Measurements from ENCODE around the gene MEGF11.
"Not testable (repeated sequence)": the region's sequence is repeated elsewhere in the genome, so short reads cannot be mapped to it uniquely, and the experiment has no call there.

MEGF11 gene

DNA sequence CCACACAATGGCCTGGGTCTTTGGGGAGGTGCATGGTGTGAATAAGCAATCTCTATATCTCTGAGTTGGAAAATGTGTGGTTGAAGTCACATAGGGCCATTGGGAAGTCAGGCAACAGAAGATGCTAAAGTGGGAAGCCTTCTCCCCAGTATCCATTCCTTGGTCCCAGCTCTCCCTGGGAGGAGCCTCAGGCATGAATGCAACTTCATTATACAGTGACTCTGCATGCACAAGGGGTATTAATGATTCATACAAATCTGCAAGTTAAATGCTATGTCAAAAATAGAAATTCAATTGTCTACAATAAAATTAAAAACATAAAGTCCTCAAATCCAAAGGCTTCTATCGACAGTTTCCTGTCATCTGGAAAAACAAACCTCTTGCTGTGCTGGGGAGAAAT, 275.4 kb downstream of the MEGF11 start:
- Histone ChIP-seq H3K27ac (ENCODE audit: low read depth, low read length) (no peak overlapping the region), H3K9ac (ENCODE audit: low read depth in 1 of 2, low read length in 2 of 2) (no peak overlapping the region), H3K9me3 (ENCODE audit: control insufficient read depth in 1 of 2, low read length in 2 of 2) (no peaks in the 10 kb centered on the region), H3K27me3 (ENCODE audit: control insufficient read depth in 1 of 2, insufficient read depth in 2 of 2, low read length in 2 of 2) (peaks cover 5 to 11% of the 10 kb centered on the region in 2 donors), H3K4me1 (ENCODE audit: control insufficient read depth in 1 of 2, insufficient read depth in 2 of 2, low read length in 2 of 2) (peaks cover 6 to 11% of the 10 kb centered on the region in 2 donors), H3K36me3 (ENCODE audit: control insufficient read depth in 1 of 2, insufficient read depth in 2 of 2, low read length in 2 of 2) (no peaks in the 10 kb centered on the region), H3K4me3 (ENCODE audit: low read depth in 1 of 2, low read length in 2 of 2) (no peak overlapping the region)

DNA sequence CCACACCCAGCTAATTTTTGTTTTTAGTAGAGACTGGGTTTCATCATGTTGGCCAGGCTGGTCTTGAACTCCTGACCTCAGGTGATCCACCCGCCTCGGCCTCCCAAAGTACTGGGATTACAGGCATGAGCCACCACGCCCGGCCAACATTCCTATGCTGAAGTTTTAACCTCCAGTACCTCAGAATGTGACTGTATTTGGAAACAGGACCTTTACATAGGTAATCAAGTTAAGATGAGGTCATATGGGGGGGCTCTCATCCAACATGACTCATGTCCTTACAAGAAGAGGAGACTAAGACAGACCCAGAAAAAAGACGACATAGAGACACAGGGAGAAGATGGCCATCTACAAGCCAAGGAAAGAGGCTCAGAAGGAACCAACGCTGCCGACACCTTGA, 277.4 kb downstream of the MEGF11 start:
- not testable (repeated sequence) for H3K9ac ChIP-seq (ENCODE audit: low read depth in 1 of 2, low read length in 2 of 2); H3K27ac ChIP-seq (ENCODE audit: low read depth, low read length); H3K4me3 ChIP-seq (ENCODE audit: low read depth in 1 of 2, low read length in 2 of 2); H3K36me3 ChIP-seq (ENCODE audit: control insufficient read depth in 1 of 2, insufficient read depth in 2 of 2, low read length in 2 of 2); H3K4me1 ChIP-seq (ENCODE audit: control insufficient read depth in 1 of 2, insufficient read depth in 2 of 2, low read length in 2 of 2); H3K27me3 ChIP-seq (ENCODE audit: control insufficient read depth in 1 of 2, insufficient read depth in 2 of 2, low read length in 2 of 2); H3K9me3 ChIP-seq (ENCODE audit: control insufficient read depth in 1 of 2, low read length in 2 of 2)

DNA sequence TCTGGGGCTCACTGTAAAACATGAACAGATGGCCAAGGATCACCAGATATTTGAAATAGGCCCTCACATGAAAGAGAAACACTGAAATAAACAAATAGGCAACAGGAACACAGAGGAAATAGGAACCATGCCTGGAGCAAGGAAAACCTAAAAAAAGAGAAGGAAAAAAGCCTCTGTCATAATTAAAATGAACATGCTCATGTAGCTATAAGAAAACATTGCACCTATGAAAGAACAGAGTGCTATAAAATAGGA, 281.9 kb downstream of the MEGF11 start:
- Histone ChIP-seq H3K36me3 (ENCODE audit: control insufficient read depth in 1 of 2, insufficient read depth in 2 of 2, low read length in 2 of 2) (no peaks in the 10 kb centered on the region), H3K9ac (ENCODE audit: low read depth in 1 of 2, low read length in 2 of 2) (no peak overlapping the region), H3K4me1 (ENCODE audit: control insufficient read depth in 1 of 2, insufficient read depth in 2 of 2, low read length in 2 of 2) (no peaks in the 10 kb centered on the region), H3K27me3 (ENCODE audit: control insufficient read depth in 1 of 2, insufficient read depth in 2 of 2, low read length in 2 of 2) (peaks cover 3 to 4% of the 10 kb centered on the region in 2 donors), H3K9me3 (ENCODE audit: control insufficient read depth in 1 of 2, low read length in 2 of 2) (no peaks in the 10 kb centered on the region), H3K27ac (ENCODE audit: low read depth, low read length) (no peak overlapping the region), H3K4me3 (ENCODE audit: low read depth in 1 of 2, low read length in 2 of 2) (no peak overlapping the region)

DNA sequence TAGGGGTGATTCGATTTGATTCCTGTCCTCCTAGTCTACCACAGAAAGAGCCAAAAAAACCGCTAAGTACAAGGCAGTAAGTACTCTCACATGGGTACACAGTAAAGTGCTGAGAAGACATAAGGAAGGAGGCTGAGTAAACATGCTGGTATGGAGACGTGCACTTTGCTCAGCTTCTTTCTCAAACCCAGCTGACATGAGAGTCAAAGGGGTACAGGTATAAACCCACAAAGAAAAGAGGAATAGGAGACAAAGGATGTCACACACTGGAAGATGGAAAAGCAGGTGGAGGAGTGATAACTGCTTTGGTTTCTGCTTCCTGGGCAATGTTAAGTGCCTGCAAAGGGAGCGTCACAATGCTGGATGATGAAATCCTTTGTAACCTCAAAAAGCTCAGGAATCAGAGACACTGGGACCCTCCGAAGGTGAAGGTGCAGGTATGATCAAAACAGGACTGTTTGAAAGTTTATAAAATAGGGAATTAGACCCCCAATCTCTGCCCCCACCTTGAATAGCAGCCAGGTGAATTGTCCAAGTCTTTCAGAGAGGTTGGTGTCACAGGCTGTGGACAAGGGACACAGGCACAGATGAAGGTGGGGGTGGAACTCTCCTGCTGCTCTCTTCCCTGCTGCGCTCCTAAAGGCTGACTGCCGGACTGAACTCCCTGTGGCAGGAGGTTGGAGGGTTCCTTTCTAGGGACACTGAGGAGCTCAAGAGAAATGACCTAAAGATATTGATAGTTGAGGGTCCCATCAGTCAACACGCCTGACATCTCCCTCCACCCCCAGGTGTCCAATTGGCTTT, 282.4 kb downstream of the MEGF11 start:
- Histone ChIP-seq H3K9me3 (ENCODE audit: control insufficient read depth in 1 of 2, low read length in 2 of 2) (no peaks in the 10 kb centered on the region), H3K4me3 (ENCODE audit: low read depth in 1 of 2, low read length in 2 of 2) (no peak overlapping the region), H3K27me3 (ENCODE audit: control insufficient read depth in 1 of 2, insufficient read depth in 2 of 2, low read length in 2 of 2) (peaks cover 3 to 7% of the 10 kb centered on the region in 2 donors), H3K27ac (ENCODE audit: low read depth, low read length) (no peak overlapping the region), H3K9ac (ENCODE audit: low read depth in 1 of 2, low read length in 2 of 2) (no peak overlapping the region), H3K36me3 (ENCODE audit: control insufficient read depth in 1 of 2, insufficient read depth in 2 of 2, low read length in 2 of 2) (no peaks in the 10 kb centered on the region), H3K4me1 (ENCODE audit: control insufficient read depth in 1 of 2, insufficient read depth in 2 of 2, low read length in 2 of 2) (no peaks in the 10 kb centered on the region)

DNA sequence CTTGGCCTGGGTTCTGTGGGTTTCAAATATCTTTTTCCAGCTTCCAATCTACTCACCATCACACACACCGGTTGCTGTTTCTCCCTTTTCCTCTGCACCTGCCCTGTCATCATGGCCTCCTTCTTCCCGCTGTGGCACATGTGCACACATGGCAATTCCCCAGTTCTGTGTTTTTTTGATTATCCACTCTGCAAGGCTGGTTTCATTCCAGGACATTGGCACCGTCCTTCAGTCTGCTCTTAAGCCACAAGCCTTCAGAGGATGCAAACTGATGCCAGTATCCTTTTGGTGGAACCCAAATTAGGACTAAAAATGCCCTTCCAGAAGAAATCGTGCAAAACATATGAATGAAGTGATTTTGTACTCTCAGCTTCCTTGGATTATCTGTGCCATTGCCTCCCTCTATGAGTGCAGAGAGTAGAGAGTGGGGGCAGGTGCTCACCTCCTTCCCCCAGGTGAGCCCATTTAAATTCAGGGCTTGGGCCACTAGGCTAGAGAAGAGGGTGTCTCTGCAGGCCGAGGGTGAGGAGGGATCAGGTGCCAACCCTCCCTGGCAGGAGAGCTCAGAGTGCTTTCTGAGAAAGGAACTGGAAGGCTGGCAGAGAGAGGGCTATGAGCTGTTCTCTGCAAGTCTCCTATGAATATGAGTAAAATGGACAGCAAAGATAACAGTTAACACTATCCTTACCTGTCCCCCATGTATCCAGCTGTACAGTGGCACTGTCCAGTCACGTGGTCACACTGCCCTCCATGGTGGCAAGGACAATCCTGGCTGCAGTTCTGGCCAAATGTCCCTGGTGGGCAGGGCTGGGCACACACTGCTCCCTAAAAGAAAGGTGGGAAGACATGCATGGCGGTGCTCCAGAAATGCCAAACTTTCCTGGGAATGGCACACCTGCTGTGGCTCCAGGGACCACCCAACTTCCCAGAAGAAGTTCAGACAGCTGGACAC, 283.4 kb downstream of the MEGF11 start:
- H3K36me3 ChIP-seq (ENCODE audit: control insufficient read depth in 1 of 2, insufficient read depth in 2 of 2, low read length in 2 of 2), result no peaks in the 10 kb centered on the region
- no peaks in the 10 kb centered on the region for H3K9me3 ChIP-seq (ENCODE audit: control insufficient read depth in 1 of 2, low read length in 2 of 2)
- H3K4me3 ChIP-seq (ENCODE audit: low read depth in 1 of 2, low read length in 2 of 2), result no peak overlapping the region
- H3K9ac ChIP-seq (ENCODE audit: low read depth in 1 of 2, low read length in 2 of 2), result no peak overlapping the region
- H3K27ac ChIP-seq (ENCODE audit: low read depth, low read length), result no peak overlapping the region
- H3K4me1 ChIP-seq (ENCODE audit: control insufficient read depth in 1 of 2, insufficient read depth in 2 of 2, low read length in 2 of 2), result no peaks in the 10 kb centered on the region
- peaks cover 3 to 7% of the 10 kb centered on the region in 2 donors for H3K27me3 ChIP-seq (ENCODE audit: control insufficient read depth in 1 of 2, insufficient read depth in 2 of 2, low read length in 2 of 2)

DNA sequence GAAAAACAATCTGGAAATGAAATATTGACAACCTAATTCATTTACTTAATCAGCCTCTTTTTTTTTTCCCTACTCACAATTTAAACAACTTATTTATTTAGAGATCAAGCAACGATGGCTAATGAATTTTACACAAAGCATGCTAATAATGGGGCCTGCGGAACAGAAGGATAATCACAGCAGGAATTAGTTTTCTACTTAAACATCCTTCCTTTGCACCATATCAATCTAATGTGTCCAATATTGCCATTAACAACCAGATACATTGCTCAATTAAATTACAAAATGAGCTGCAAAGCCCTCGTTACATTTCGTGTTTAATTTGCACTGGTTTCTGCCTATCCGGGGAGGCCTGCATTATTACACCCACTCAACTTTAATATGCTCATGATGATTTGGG, 285.0 kb downstream of the MEGF11 start:
- no peak overlapping the region for H3K4me3 ChIP-seq (ENCODE audit: low read depth in 1 of 2, low read length in 2 of 2)
- H3K27me3 ChIP-seq (ENCODE audit: control insufficient read depth in 1 of 2, insufficient read depth in 2 of 2, low read length in 2 of 2), result peaks cover 4 to 12% of the 10 kb centered on the region in 2 donors
- no peaks in the 10 kb centered on the region for H3K4me1 ChIP-seq (ENCODE audit: control insufficient read depth in 1 of 2, insufficient read depth in 2 of 2, low read length in 2 of 2)
- H3K27ac ChIP-seq (ENCODE audit: low read depth, low read length), result no peak overlapping the region
- no peaks in the 10 kb centered on the region for H3K9me3 ChIP-seq (ENCODE audit: control insufficient read depth in 1 of 2, low read length in 2 of 2)
- no peak overlapping the region for H3K9ac ChIP-seq (ENCODE audit: low read depth in 1 of 2, low read length in 2 of 2)
- no peaks in the 10 kb centered on the region for H3K36me3 ChIP-seq (ENCODE audit: control insufficient read depth in 1 of 2, insufficient read depth in 2 of 2, low read length in 2 of 2)

DNA sequence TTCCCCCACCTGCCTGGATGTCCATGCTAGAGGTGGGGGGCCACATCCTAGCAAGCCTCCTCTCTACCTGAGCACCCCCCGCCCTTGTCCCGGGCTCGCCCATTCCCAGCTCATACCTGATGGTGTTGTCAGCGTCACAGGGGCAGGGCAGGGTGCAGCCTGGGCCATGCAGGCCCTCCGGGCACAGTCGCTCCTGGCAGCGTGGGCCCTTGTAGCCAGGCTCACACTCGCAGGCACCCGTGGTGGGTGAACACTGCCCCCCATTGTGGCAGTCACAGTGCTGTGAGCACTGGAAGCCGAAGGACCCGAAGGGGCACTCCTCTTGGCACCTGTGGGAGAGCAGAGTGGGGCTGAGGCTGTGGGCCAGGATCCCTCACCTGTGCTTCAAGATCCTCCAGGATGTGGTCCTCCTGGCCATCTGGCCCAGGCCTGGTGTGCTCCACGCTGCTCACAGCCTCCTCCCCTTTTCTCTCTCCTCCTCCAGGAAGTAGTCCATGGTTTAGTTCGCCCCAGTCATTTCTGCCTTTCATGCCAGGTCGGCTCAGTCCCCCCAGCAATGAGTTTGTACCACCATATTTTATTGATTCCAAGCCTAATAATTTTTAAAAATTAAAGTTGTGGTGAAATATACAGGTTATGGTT, 288.6 kb downstream of the MEGF11 start:
- H3K27me3 ChIP-seq (ENCODE audit: control insufficient read depth in 1 of 2, insufficient read depth in 2 of 2, low read length in 2 of 2), result peaks cover 10 to 13% of the 10 kb centered on the region in 2 donors
- H3K4me3 ChIP-seq (ENCODE audit: low read depth in 1 of 2, low read length in 2 of 2), result no peak overlapping the region
- H3K36me3 ChIP-seq (ENCODE audit: control insufficient read depth in 1 of 2, insufficient read depth in 2 of 2, low read length in 2 of 2), result no peaks in the 10 kb centered on the region
- H3K27ac ChIP-seq (ENCODE audit: low read depth, low read length), result no peak overlapping the region
- H3K4me1 ChIP-seq (ENCODE audit: control insufficient read depth in 1 of 2, insufficient read depth in 2 of 2, low read length in 2 of 2), result no peaks in the 10 kb centered on the region
- H3K9me3 ChIP-seq (ENCODE audit: control insufficient read depth in 1 of 2, low read length in 2 of 2), result no peaks in the 10 kb centered on the region
- no peak overlapping the region for H3K9ac ChIP-seq (ENCODE audit: low read depth in 1 of 2, low read length in 2 of 2)

DNA sequence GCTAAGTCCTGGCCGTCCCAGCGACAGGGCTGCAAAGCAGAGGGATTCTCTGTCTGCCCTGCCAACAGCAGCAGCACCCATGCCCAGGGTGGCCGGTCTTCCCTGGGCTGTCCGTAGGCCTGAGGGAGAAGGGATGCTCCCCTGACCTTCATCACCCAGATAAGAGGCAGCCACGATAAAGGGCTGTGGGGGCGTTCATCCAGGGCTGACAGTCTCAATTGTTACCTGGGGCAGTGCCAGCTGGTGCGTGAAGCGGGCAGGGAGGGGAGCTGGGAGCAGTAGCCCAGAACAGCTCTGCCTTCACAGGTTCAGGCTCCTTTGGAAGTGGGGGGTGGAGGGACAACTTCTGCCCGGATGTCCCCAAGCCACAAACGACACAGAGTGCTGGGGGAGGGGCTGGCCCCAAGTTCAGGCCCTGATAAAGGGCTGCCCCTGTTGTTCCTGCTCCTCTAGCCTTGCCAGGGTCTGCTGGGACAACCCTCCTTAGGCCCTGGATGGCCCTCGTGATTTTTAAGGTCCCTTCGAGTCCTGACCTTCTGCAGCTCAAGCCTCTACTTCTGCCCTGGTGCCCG, 289.6 kb downstream of the MEGF11 start:
- H3K27ac ChIP-seq (ENCODE audit: low read depth, low read length), result no peak overlapping the region
- H3K4me1 ChIP-seq (ENCODE audit: control insufficient read depth in 1 of 2, insufficient read depth in 2 of 2, low read length in 2 of 2), result no peaks in the 10 kb centered on the region
- no peak overlapping the region for H3K4me3 ChIP-seq (ENCODE audit: low read depth in 1 of 2, low read length in 2 of 2)
- H3K9me3 ChIP-seq (ENCODE audit: control insufficient read depth in 1 of 2, low read length in 2 of 2), result no peaks in the 10 kb centered on the region
- no peaks in the 10 kb centered on the region for H3K36me3 ChIP-seq (ENCODE audit: control insufficient read depth in 1 of 2, insufficient read depth in 2 of 2, low read length in 2 of 2)
- peaks cover 10 to 11% of the 10 kb centered on the region in 2 donors for H3K27me3 ChIP-seq (ENCODE audit: control insufficient read depth in 1 of 2, insufficient read depth in 2 of 2, low read length in 2 of 2)
- no peak overlapping the region for H3K9ac ChIP-seq (ENCODE audit: low read depth in 1 of 2, low read length in 2 of 2)

DNA sequence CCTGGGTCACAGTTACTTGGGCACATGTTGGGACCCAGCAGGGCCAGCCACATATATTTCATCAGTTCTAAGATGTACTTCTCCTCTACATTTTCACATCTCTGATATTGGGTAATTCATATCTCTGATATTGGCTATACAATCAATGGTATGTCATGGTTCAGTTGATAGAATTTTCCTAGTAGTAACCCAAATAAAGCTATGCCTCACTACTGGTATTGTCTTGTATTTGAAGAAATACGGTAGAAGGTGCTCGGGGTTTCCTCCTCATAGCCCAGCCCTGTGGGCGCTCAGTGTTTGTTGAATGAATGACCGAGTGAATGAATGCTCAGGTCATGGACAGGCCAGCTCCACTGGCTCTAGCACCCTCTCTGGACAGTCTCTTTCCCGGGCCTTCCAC, 290.2 kb downstream of the MEGF11 start:
- Histone ChIP-seq H3K4me1 (ENCODE audit: control insufficient read depth in 1 of 2, insufficient read depth in 2 of 2, low read length in 2 of 2) (no peaks in the 10 kb centered on the region), H3K9ac (ENCODE audit: low read depth in 1 of 2, low read length in 2 of 2) (no peak overlapping the region), H3K9me3 (ENCODE audit: control insufficient read depth in 1 of 2, low read length in 2 of 2) (no peaks in the 10 kb centered on the region), H3K27ac (ENCODE audit: low read depth, low read length) (no peak overlapping the region), H3K4me3 (ENCODE audit: low read depth in 1 of 2, low read length in 2 of 2) (no peak overlapping the region), H3K27me3 (ENCODE audit: control insufficient read depth in 1 of 2, insufficient read depth in 2 of 2, low read length in 2 of 2) (peaks cover 10% of the 10 kb centered on the region in 2 donors), H3K36me3 (ENCODE audit: control insufficient read depth in 1 of 2, insufficient read depth in 2 of 2, low read length in 2 of 2) (no peaks in the 10 kb centered on the region)

DNA sequence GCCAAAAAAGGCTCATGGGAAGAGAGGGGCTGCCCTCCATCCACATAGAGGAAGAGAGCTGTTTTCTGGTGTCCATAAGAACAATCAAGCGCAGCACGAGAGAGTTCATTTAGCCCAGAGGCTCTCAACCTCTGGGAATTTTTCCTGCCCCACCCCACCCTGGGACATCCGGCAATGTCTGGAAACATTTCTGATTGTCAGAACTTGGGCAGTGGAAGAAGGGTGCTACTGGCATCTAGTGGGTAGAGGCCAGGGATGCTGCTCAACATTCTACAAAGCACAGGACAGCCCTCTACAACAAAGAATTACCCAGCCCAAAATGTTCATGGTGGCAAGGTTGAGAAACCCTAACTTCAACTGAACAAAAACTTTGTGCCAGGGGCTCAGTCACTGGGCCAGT, 291.4 kb downstream of the MEGF11 start:
- Histone ChIP-seq H3K27me3 (ENCODE audit: control insufficient read depth in 1 of 2, insufficient read depth in 2 of 2, low read length in 2 of 2) (peaks cover 10% of the 10 kb centered on the region in 2 donors), H3K4me3 (ENCODE audit: low read depth in 1 of 2, low read length in 2 of 2) (no peak overlapping the region)

More for the DNA sequence above, 291.4 kb downstream of the MEGF11 start:
- no peak overlapping the region for H3K9ac ChIP-seq (ENCODE audit: low read depth in 1 of 2, low read length in 2 of 2)
- no peaks in the 10 kb centered on the region for H3K36me3 ChIP-seq (ENCODE audit: control insufficient read depth in 1 of 2, insufficient read depth in 2 of 2, low read length in 2 of 2)
- H3K9me3 ChIP-seq (ENCODE audit: control insufficient read depth in 1 of 2, low read length in 2 of 2), result no peaks in the 10 kb centered on the region
- H3K4me1 ChIP-seq (ENCODE audit: control insufficient read depth in 1 of 2, insufficient read depth in 2 of 2, low read length in 2 of 2), result no peaks in the 10 kb centered on the region
- no peak overlapping the region for H3K27ac ChIP-seq (ENCODE audit: low read depth, low read length)
